EL (cell line): ENCODE measurements around the gene ZYG11B.
A peak's percentile ranks its signal among the peaks of the same experiment; 100 is the strongest.
"Not testable (repeated sequence)": the region's sequence is repeated elsewhere in the genome, so short reads cannot be mapped to it uniquely, and the experiment has no call there.

Source experiments
- DNase-seq: peaks from one replicate; pipeline ENCODE4 v3.0.0-alpha.2; 2016

The ZYG11B gene

DNA sequence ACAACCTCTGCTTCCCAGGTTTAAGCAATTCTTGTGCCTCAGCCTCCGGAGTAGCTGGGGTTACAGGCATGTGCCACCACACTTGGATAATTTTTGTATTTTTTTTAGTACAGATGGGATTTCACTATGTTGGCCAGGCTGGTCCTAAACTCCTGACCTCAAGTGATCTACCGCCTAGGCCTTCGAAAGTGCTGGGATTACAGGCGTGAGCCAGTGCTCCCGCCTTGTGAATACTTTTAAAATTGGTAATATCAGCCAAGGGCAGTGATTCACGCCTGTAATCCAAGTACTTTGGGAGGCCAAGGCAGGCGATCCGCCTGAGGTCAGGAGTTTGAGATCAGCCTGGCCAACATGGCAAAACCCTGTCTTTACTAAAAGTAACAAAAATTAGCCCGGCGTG lies 33.7 kb downstream of the ZYG11B start:
- no peak for DNase-seq

- no peak for DNase-seq
These were observed 41.5 kb downstream of the ZYG11B start for GRCh38 chr1:52767596-52768280.

DNA sequence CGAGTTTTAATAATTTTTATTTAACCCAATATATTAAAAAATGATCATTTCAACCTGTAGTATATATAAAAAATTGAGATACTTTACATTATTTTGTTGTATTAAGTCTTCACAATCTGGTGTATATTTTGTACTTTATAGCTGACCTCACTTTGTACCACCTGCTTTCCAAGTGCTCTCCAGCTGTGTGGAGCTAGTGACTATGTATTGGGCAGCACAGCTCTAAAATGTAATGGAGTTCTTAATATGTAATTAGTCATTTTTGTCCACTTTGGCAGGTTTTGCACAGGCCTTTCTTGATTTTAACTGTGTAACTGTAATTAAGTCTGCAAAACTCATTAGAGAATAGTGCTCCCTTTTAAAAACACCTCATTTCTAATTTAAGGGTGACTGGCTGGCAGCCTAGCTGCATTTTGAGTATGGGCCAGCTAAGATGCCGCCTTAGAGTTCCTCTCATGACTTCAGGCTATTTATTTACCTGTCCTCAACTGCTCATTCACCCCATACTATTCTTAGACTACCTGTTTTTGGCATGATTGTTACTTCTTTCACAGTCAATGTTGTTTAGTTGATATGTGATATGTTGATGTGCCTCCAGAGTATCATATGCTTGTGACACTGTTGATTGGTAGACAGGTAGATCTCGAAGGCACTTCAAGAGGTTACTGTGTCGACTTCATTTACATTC lies 43.2 kb downstream of the ZYG11B start:
- no peak for DNase-seq

GRCh38 chr1:52771384-52771783 lies 45.1 kb downstream of the ZYG11B start:
- no peak for DNase-seq

GRCh38 chr1:52786148-52786547 lies 59.9 kb downstream of the ZYG11B start:
- DNase-seq: no peak

GRCh38 chr1:52790429-52790828 lies 64.2 kb downstream of the ZYG11B start:
- not testable (repeated sequence) for DNase-seq

DNA sequence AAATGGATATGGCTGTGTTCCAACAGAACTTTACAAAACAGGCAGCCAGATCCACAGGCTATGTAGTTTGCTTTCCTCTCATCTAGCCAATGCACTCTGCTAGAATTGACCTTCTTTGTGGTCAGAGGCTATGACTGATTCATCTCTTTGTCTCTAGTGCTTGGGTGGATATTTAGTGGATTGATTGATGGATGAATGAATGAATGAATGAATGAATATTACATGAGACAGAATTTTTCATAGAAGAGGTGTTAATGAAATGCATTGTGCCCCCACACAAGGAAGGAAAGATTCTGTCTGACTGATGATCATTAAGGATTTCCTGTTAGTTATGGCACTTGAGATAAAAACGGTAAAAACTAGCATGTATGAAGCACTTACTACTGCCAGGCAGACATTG lies 65.8 kb downstream of the ZYG11B start:
- DNase-seq: no peak

- DNase-seq: not testable (repeated sequence)
These were observed 67.5 kb downstream of the ZYG11B start for GRCh38 chr1:52793717-52794116.

- DNase-seq: no peak
These were observed 69.2 kb downstream of the ZYG11B start for GRCh38 chr1:52795464-52795863.

- no peak for DNase-seq
These were observed 72.1 kb downstream of the ZYG11B start for GRCh38 chr1:52798331-52798730.

DNA sequence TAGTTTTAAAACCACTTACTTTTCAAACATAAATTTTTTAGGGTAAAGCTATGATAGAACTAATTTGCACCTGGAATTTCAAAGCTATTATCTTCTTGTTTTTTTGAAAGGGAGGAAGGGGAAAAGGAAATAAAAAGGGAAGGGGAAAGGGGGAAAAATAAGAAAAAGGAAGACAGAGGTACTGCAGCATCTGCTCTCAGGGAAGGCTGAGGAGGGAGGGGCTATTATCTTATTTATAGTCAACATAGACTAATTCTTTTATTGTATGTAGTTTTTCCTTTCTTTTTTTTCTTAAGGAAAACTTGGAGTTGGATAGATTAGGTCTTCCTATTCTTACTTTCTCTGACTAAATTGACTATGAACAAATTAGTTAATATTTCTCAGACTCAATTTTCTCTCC lies 74.8 kb downstream of the ZYG11B start:
- DNase-seq: no peak

- DNase-seq: not testable (repeated sequence)
These were observed 77.8 kb downstream of the ZYG11B start for GRCh38 chr1:52804083-52804482.

- peak; percentile 21 for DNase-seq
These were observed 88.2 kb downstream of the ZYG11B start for GRCh38 chr1:52814465-52814864.

DNA sequence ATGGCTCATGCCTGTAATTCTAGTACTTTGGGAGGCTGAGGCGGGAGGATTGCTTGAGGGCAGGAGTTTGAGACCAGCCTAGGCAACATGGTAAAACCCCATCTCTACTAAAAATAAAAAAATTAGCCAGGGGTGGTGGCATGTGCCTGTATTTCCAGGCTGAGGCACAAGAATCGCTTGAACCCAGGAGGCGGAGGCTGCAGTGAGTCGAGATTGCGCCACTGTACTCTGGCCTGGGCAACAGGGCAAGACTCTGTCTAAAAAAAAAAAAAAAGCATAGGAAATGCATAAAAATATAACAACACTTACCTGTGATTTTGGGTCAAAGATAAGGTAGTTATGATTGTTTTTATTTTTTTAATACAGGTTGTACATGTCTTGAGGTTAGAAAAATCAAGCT lies 94.6 kb downstream of the ZYG11B start:
- not testable (repeated sequence) for DNase-seq

- no peak for DNase-seq
These were observed 99.6 kb downstream of the ZYG11B start for GRCh38 chr1:52825868-52826267.

GRCh38 chr1:52834798-52835197 lies 108.5 kb downstream of the ZYG11B start:
- no peak for DNase-seq

DNA sequence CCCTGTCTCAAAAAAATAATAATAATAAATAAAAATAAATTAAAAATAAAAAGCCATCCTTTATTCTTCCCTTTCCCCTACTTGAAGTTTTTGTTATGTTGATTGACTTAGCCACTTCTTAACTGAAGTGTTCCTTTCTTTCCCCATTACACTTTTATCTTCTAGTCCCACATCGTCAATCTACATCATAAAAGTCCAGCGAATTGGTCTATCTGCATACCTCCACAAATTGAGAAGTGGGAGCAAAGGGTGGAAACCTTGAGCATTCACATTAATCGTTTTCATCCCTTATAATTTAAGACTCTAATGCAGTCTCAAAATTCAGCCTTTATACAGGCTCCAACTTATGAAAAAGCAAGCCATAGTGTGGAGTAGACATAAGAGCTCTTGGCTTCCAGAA lies 109.8 kb downstream of the ZYG11B start:
- no peak for DNase-seq

DNA sequence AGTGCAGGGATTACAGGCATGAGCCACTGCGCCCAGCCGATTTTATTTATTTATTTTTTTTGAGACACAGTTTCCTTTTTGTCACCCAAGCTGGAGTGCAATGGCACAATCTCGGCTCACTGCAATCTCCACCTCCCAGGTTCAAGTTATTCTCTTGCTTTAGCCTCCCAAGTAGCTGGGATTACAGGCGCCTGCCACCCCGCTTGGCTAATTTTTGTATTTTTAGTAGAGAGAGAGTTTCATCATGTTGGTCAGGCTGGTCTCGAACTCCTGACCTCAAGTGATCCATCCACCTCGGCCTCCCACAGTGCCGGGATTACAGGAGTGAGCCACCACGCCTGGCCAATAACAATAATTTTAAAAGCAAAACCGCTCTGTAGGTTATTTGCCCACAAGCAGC lies 112.9 kb downstream of the ZYG11B start:
- not testable (repeated sequence) for DNase-seq

GRCh38 chr1:52842643-52843310 lies 116.5 kb downstream of the ZYG11B start, which contains the start of gene ZYG11A:
Gene ZYG11A (plus strand): TSS chr1:52842760. CDS start chr1:52842884, 124 bp downstream.
- peak; percentile 92 for DNase-seq

DNA sequence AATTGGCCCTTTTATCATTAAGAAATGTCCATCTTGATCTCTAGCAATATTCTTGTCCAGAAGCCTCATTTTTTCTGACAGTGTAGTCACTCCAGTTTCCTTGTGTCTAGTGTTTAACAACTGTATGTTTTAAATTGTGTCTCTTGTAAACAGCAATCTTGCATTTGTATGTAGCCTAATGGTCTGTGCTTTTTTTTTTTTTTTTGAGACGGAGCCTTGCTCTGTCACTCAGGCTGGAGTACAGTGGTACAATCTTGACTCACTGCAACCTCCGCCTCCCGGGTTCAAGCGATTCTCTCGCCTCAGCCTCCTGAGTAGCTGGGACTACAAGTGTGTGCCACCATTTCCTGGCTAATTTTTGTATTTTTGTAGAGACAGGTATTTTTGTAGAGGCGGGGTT lies 118.9 kb downstream of the ZYG11B start:
- not testable (repeated sequence) for DNase-seq

DNA sequence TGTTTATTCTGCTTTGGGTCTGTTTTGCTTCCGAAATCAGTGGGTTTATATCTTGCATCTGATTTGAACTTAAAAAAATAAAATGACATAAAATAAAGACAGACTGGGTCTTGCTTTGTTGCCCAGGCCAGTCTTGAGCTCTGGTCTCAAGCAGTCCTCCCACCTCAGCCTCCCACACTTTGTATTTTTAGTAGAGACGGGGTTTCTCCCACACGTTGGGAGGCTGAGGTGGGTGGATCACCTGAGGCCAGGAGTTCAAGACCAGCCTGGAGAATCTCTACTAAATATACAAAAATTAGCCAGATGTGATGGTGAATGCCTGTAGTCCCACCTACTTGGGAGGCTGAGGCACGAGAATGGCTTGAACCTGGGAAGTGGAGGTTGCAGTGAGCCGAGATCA lies 122.2 kb downstream of the ZYG11B start:
- DNase-seq: no peak

- DNase-seq: no peak
These were observed 124.7 kb downstream of the ZYG11B start for GRCh38 chr1:52850951-52851350.

DNA sequence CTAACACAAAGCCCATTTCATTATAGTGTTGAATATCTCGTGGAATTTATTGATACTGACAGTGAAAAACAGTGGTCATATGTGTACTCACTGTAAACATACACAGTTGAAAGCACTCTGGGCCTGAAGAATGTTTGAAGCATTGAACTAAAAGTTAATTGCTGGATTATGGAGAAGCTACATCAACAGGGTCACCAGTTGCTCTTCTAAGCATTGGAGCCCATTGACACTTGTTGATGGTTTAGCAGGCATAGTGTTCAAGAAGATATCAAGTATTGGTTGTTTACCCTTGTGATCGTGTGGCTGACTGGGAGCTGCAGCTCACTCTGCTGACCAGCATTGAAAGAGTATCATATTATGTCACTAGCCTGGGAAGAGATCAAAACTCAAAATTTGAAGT lies 126.6 kb downstream of the ZYG11B start:
- no peak for DNase-seq

GRCh38 chr1:52855584-52855983 lies 129.3 kb downstream of the ZYG11B start:
- no peak for DNase-seq
